GM12874 (cell line): ENCODE measurements around the gene RHNO1.

Experiments
- CTCF ChIP-seq: IDR thresholded peaks from 2 replicates; pipeline ENCODE4 v1.5.1; 2011; ENCODE audit warnings: low read depth, mild to moderate bottlenecking, control low read depth, low read length, moderate library complexity; ENCODE audit not compliant: insufficient read depth

RHNO1 gene

GRCh38 chr12:2919249-2919648, 42.2 kb downstream of the RHNO1 start:
- TF ChIP-seq CTCF, result no peak

GRCh38 chr12:2922329-2922728, 45.3 kb downstream of the RHNO1 start:
- TF ChIP-seq CTCF, result no peak

- no peak for TF ChIP-seq CTCF
These were observed 46.0 kb downstream of the RHNO1 start for GRCh38 chr12:2923057-2923456.

GRCh38 chr12:2924019-2924418, 47.0 kb downstream of the RHNO1 start:
- TF ChIP-seq CTCF, result no peak

- no peak for TF ChIP-seq CTCF
These were observed 48.4 kb downstream of the RHNO1 start for GRCh38 chr12:2925322-2925995.

GRCh38 chr12:2930865-2931264, 53.8 kb downstream of the RHNO1 start:
- no peak for TF ChIP-seq CTCF

GRCh38 chr12:2933586-2933985, 56.6 kb downstream of the RHNO1 start:
- no peak for TF ChIP-seq CTCF
